GM12891 (cell line): ENCODE data around the gene P2RY8.

ENCODE experiments used
- POLR2A ChIP-seq: IDR thresholded peaks from 2 replicates; pipeline ENCODE4 v1.6.1; 2011; ENCODE audit warnings: low read depth, low read length, control low read depth
- POLR2AphosphoS5 ChIP-seq: IDR thresholded peaks from 2 replicates; pipeline ENCODE4 v1.6.1; 2011; ENCODE audit warnings: low read depth, low read length, control low read depth
- POU2F2 ChIP-seq: IDR thresholded peaks from 2 replicates; pipeline ENCODE4 v1.6.1; 2011; ENCODE audit warnings: low read depth, mild to moderate bottlenecking, control low read depth, low read length, moderate library complexity
- TAF1 ChIP-seq: IDR thresholded peaks from 2 replicates; pipeline ENCODE4 v1.6.1; 2011; ENCODE audit warnings: low read depth, low read length, control low read depth

- TF ChIP-seq POLR2A = no peak; the same call in 1 of the 2 replicates
- no peak for TF ChIP-seq TAF1
- no peak for TF ChIP-seq POU2F2
- no peak; the same call in 1 of the 2 replicates for TF ChIP-seq POLR2AphosphoS5
Measured at GRCh38 chrX:1423215-1423614, 113.8 kb downstream of the P2RY8 start.
